ELR (cell line): ENCODE data around the gene ZNFX1.

ENCODE experiments used
- DNase-seq: peaks from one replicate; pipeline ENCODE4 v3.0.0-alpha.2; 2015; ENCODE audit warnings: low read depth

Gene ZNFX1

GRCh38 chr20:49278818-49279676 is 1.2 kb upstream of the ZNFX1 start:
- DNase-seq = peak; percentile 53

GRCh38 chr20:49277786-49278035 is 146 bp downstream of the ZNFX1 start:
- DNase-seq = no peak

GRCh38 chr20:49276961-49277785 is 684 bp downstream of the ZNFX1 start:
- peak; percentile 71 for DNase-seq

GRCh38 chr20:49276161-49276960 is 1.5 kb downstream of the ZNFX1 start:
- peak; percentile 87 for DNase-seq

- DNase-seq = peak; percentile 76
Observed at GRCh38 chr20:49275636-49276035, 2.2 kb downstream of the ZNFX1 start.

- DNase-seq = no peak
Observed at GRCh38 chr20:49275216-49275615, 2.6 kb downstream of the ZNFX1 start.

GRCh38 chr20:49273696-49274277 is 4.1 kb downstream of the ZNFX1 start:
- no peak for DNase-seq

GRCh38 chr20:49272654-49273053 is 5.2 kb downstream of the ZNFX1 start:
- DNase-seq = no peak

GRCh38 chr20:49270736-49271135 is 7.1 kb downstream of the ZNFX1 start:
- no peak for DNase-seq

GRCh38 chr20:49270177-49270576 is 7.7 kb downstream of the ZNFX1 start:
- DNase-seq = no peak

GRCh38 chr20:49268600-49269365 is 9.1 kb downstream of the ZNFX1 start:
- peak; percentile 58 for DNase-seq

- DNase-seq = no peak
Observed at GRCh38 chr20:49267327-49267726, 10.5 kb downstream of the ZNFX1 start.

GRCh38 chr20:49262444-49262843 is 15.4 kb downstream of the ZNFX1 start:
- DNase-seq = no peak

GRCh38 chr20:49261173-49261572 is 16.7 kb downstream of the ZNFX1 start:
- no peak for DNase-seq

GRCh38 chr20:49260218-49260617 is 17.6 kb downstream of the ZNFX1 start:
- no peak for DNase-seq

- no peak for DNase-seq
Observed at GRCh38 chr20:49259799-49260198, 18.1 kb downstream of the ZNFX1 start.

- DNase-seq = no peak
Observed at GRCh38 chr20:49259284-49259683, 18.6 kb downstream of the ZNFX1 start.

GRCh38 chr20:49256261-49256660 is 21.6 kb downstream of the ZNFX1 start:
- DNase-seq = no peak

GRCh38 chr20:49252556-49253350 is 25.1 kb downstream of the ZNFX1 start:
- DNase-seq = no peak

GRCh38 chr20:49248879-49249665 is 28.8 kb downstream of the ZNFX1 start:
- no peak for DNase-seq
